ENCODE results near the gene LAMP1. TPM values are rescaled to one million over a fixed set of nuclear protein-coding genes. Genes with fewer than 3 reads are reported as not detected.

The LAMP1 gene
- total RNA-seq, 1 donor, result 216 TPM

GRCh38 chr13:113272701-113273181, 24.3 kb upstream of the LAMP1 start:
- H3K4me2 ChIP-seq (ENCODE audit: insufficient read depth, low read length), result no peak overlapping the region
- no peak for DNase-seq (ENCODE audit: insufficient read length, low spot score, missing footprints)
- H3K9me3 ChIP-seq (ENCODE audit: low read depth, low read length), result no peaks in the 10 kb centered on the region
- H3K4me3 ChIP-seq (ENCODE audit: insufficient read depth, low read length), result no peak overlapping the region
- H3K79me2 ChIP-seq (ENCODE audit: insufficient read depth, low read length), result no peaks in the 10 kb centered on the region
- no peaks in the 10 kb centered on the region for H3K36me3 ChIP-seq (ENCODE audit: insufficient read depth, low read length)
- H3K27ac ChIP-seq (ENCODE audit: low read depth, low read length), result no peak overlapping the region
- TF ChIP-seq CTCF (IDR thresholded peaks at IDR 0.05; ENCODE audit: extremely low read depth, low read depth, low read length), result no peak
- no peaks in the 10 kb centered on the region for H4K20me1 ChIP-seq (ENCODE audit: insufficient read depth, low read length)
- H2AFZ ChIP-seq (ENCODE audit: low read length), result no peak overlapping the region
- H3K4me1 ChIP-seq (ENCODE audit: insufficient read depth, low read length), result peaks cover 18% of the 10 kb centered on the region
- H3K27me3 ChIP-seq (ENCODE audit: insufficient read depth, low read length), result no peaks in the 10 kb centered on the region

DNA sequence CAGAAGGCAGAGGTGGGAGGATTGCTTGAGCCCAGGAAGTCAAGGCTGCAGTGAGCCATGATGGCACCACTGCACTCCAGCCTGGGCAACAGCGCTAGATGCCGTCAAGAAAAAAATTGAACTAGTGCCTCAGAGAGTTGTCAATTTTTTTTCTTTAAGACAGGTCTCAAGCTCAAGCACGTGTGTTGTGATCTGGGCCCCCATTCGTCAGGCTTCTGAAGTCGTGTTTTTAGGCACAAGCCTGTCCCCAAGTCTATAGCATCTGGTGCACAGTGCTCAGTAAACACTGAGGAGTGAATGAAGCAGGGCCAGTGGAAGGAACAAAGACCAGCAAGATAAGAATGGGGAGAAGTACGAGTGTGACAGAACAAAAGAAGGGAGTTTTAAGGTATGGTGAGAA, 23.7 kb upstream of the LAMP1 start:
- Histone ChIP-seq H4K20me1 (ENCODE audit: insufficient read depth, low read length) (no peaks in the 10 kb centered on the region), H2AFZ (ENCODE audit: low read length) (no peak overlapping the region), H3K4me3 (ENCODE audit: insufficient read depth, low read length) (no peak overlapping the region), H3K79me2 (ENCODE audit: insufficient read depth, low read length) (no peaks in the 10 kb centered on the region), H3K9me3 (ENCODE audit: low read depth, low read length) (no peaks in the 10 kb centered on the region), H3K27me3 (ENCODE audit: insufficient read depth, low read length) (no peaks in the 10 kb centered on the region), H3K36me3 (ENCODE audit: insufficient read depth, low read length) (no peaks in the 10 kb centered on the region), H3K4me2 (ENCODE audit: insufficient read depth, low read length) (no peak overlapping the region), H3K4me1 (ENCODE audit: insufficient read depth, low read length) (peaks cover 18% of the 10 kb centered on the region), H3K27ac (ENCODE audit: low read depth, low read length) (no peak overlapping the region)
- TF ChIP-seq CTCF (IDR thresholded peaks at IDR 0.05; ENCODE audit: extremely low read depth, low read depth, low read length), result no peak
- peak; percentile 18 for DNase-seq (ENCODE audit: insufficient read length, low spot score, missing footprints)

DNA sequence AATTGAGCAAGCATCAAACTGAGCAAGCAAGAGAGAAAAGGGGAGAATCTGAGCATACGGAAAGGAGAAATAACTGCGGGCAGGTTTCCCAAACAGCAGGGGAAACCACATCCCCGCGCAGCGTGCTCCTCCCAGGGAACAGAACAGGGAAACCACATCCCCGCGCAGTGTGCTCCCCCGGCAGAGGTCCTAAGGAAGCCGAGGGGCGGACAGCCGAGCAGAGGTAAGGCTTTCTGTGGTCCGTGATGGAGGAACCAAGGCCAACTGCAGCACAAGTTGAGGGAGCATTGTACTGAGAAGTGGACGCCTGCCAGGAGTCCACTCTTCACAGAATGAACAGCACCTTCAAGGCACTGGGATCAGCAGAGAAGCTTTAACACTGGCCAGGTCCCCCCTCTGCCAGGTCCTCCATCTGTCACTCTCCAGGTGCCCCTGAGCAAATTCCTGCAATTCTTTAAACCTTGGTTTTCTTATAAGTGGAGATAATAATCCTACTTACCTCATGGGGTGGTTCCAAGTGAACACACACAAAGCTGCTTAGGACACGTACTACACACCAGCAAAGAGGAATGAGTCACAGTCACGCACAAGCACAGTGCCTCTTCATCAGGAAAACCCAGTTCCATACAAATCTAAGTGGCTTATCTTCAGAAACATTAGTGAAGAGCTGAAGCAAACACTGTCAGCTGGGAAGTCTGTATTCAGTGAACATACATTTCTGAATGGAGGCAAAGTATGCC, 23.0 kb upstream of the LAMP1 start:
- Histone ChIP-seq H3K27ac (ENCODE audit: low read depth, low read length) (peak overlapping the region; percentile 31), H3K4me2 (ENCODE audit: insufficient read depth, low read length) (no peak overlapping the region), H3K4me1 (ENCODE audit: insufficient read depth, low read length) (peaks cover 18% of the 10 kb centered on the region), H3K4me3 (ENCODE audit: insufficient read depth, low read length) (no peak overlapping the region), H3K27me3 (ENCODE audit: insufficient read depth, low read length) (no peaks in the 10 kb centered on the region), H2AFZ (ENCODE audit: low read length) (no peak overlapping the region), H4K20me1 (ENCODE audit: insufficient read depth, low read length) (no peaks in the 10 kb centered on the region), H3K36me3 (ENCODE audit: insufficient read depth, low read length) (peaks cover 3% of the 10 kb centered on the region), H3K9me3 (ENCODE audit: low read depth, low read length) (no peaks in the 10 kb centered on the region), H3K79me2 (ENCODE audit: insufficient read depth, low read length) (no peaks in the 10 kb centered on the region)
- no peak for TF ChIP-seq CTCF (IDR thresholded peaks at IDR 0.05; ENCODE audit: extremely low read depth, low read depth, low read length)
- peak; percentile 79 for DNase-seq (ENCODE audit: insufficient read length, low spot score, missing footprints)

- Histone ChIP-seq H4K20me1 (ENCODE audit: insufficient read depth, low read length) (no peaks in the 10 kb centered on the region), H3K4me2 (ENCODE audit: insufficient read depth, low read length) (no peak overlapping the region), H3K4me3 (ENCODE audit: insufficient read depth, low read length) (no peak overlapping the region), H3K4me1 (ENCODE audit: insufficient read depth, low read length) (peaks cover 18% of the 10 kb centered on the region), H3K79me2 (ENCODE audit: insufficient read depth, low read length) (no peaks in the 10 kb centered on the region), H3K27me3 (ENCODE audit: insufficient read depth, low read length) (no peaks in the 10 kb centered on the region), H3K36me3 (ENCODE audit: insufficient read depth, low read length) (peaks cover 3% of the 10 kb centered on the region), H3K27ac (ENCODE audit: low read depth, low read length) (peak overlapping the region; percentile 31), H3K9me3 (ENCODE audit: low read depth, low read length) (no peaks in the 10 kb centered on the region), H2AFZ (ENCODE audit: low read length) (no peak overlapping the region)
- no peak for DNase-seq (ENCODE audit: insufficient read length, low spot score, missing footprints)
- TF ChIP-seq CTCF (IDR thresholded peaks at IDR 0.05; ENCODE audit: extremely low read depth, low read depth, low read length), result no peak
Observed at GRCh38 chr13:113274721-113275120, 22.3 kb upstream of the LAMP1 start.

Measured in osteoblast (primary cell).